B cell (primary cell): ENCODE data around the gene ZG16.

Experiments
- CTCF ChIP-seq: fragments of 200-600 bp; IDR thresholded peaks from one replicate; pipeline ENCODE4 v1.8.0; 2022; ENCODE audit warnings: antibody characterized with exemption, mild to moderate bottlenecking
- EZH2 ChIP-seq: IDR thresholded peaks from 2 replicates; pipeline ENCODE4 v1.6.1; 2012; ENCODE audit warnings: borderline replicate concordance, low read depth, mild to moderate bottlenecking, moderate library complexity, low read length; ENCODE audit not compliant: insufficient read depth, poor library complexity, severe bottlenecking

GRCh38 chr16:29743475-29743826 is 34.6 kb upstream of the ZG16 start:
- TF ChIP-seq EZH2, result no peak
- no peak for TF ChIP-seq CTCF
